Fibroblast of pulmonary artery (primary cell): Measurements from ENCODE around the gene NUCB1.
"Not testable (repeated sequence)": the region's sequence is repeated elsewhere in the genome, so short reads cannot be mapped to it uniquely, and the experiment has no call there.

Experiments used
- DNase-seq: peaks from one replicate; pipeline ENCODE4 v3.0.0-alpha.2; 2010; ENCODE audit warnings: low read depth
- H3K4me3 ChIP-seq: replicated peaks from 2 replicates; pipeline ENCODE4 v1.5.1; 2011; ENCODE audit warnings: low read depth, mild to moderate bottlenecking, control low read depth, low read length, moderate library complexity
- TF ChIP-seq, protein P1 (sequence below): IDR thresholded peaks from 2 replicates; pipeline ENCODE4 v1.5.1; 2011; ENCODE audit warnings: mild to moderate bottlenecking, control low read depth, low read length, inconsistent platforms; ENCODE audit errors: missing control alignments

Gene NUCB1

DNA sequence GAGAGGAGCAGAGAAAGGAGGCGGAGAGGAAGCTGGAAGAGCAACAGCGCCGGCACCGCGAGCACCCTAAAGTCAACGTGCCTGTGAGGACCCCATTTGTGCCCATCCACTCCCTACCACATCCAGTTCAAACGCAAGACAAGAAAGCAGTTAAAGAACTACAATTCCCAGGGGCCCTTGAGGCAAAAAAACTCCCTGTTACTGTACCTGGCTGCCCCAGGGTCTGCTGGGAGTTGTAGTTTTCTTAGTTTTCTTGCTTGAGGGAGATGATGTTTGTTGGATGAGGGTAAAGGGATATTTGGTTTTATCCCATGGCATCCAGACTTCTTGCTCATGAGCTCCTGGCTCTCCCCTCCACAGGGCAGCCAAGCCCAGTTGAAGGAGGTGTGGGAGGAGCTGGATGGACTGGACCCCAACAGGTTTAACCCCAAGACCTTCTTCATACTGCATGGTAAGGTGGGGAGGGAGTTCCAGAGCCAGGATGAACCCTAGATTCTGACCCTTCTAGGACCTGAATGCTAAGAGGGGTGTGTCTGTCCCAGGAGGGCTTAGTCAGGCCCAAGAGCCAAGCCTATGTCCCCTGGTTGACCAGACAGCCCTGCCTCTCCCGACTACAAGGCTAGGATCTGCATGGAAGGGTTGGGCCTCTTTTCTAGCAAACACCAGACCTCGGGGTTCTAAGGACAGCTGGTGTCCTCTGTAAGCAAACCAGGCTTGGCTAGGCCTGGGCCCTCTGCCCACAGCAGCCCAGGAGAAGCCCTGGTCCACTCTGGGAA lies 13.2 kb downstream of the NUCB1 start:
- DNase-seq, result no peak
- no peak overlapping the region for H3K4me3 ChIP-seq
- TF ChIP-seq, protein P1, sequence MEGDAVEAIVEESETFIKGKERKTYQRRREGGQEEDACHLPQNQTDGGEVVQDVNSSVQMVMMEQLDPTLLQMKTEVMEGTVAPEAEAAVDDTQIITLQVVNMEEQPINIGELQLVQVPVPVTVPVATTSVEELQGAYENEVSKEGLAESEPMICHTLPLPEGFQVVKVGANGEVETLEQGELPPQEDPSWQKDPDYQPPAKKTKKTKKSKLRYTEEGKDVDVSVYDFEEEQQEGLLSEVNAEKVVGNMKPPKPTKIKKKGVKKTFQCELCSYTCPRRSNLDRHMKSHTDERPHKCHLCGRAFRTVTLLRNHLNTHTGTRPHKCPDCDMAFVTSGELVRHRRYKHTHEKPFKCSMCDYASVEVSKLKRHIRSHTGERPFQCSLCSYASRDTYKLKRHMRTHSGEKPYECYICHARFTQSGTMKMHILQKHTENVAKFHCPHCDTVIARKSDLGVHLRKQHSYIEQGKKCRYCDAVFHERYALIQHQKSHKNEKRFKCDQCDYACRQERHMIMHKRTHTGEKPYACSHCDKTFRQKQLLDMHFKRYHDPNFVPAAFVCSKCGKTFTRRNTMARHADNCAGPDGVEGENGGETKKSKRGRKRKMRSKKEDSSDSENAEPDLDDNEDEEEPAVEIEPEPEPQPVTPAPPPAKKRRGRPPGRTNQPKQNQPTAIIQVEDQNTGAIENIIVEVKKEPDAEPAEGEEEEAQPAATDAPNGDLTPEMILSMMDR, result no peak

DNA sequence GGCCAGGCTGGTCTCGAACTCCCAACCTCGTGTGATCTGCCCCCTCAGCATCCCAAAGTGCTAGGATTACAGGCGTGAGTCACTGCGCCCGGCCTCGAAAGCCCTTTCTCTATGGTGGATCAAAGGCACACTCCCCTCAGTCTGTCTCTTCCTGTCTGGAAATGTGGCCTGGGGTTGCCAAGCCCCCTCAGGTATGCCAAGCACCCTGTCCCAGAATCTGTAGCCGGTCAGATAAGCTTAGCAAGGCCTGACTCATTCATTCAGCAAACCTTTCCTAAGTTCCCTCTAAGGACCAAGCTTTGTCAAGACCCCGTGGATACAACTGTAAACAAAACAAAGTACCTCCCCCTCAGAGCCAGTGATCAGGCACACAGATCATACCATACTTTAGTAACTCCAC lies 14.1 kb downstream of the NUCB1 start:
- DNase-seq, result no peak
- H3K4me3 ChIP-seq, result no peak overlapping the region
- TF ChIP-seq, protein P1, result no peak

DNA sequence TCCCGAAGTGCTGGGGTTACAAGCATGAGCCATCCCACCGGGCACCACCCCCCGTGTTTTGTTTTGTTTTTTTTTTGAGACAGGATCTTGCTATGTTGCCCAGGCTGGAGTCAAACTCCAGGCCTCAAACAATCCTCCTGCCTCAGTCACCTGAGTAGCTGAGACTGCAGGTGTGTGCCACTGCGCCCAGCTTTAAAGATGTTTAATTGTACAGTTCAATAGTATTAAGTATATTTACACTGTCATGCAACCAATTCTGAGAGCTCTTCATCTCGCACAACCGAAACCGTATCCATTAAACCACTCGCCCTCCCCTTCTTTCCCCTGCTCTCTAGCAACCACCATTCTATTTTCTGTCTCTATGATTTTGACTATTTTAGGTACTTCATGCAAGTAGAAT lies 15.6 kb downstream of the NUCB1 start:
- TF ChIP-seq, protein P1, result no peak
- DNase-seq, result no peak
- H3K4me3 ChIP-seq, result no peak overlapping the region

DNA sequence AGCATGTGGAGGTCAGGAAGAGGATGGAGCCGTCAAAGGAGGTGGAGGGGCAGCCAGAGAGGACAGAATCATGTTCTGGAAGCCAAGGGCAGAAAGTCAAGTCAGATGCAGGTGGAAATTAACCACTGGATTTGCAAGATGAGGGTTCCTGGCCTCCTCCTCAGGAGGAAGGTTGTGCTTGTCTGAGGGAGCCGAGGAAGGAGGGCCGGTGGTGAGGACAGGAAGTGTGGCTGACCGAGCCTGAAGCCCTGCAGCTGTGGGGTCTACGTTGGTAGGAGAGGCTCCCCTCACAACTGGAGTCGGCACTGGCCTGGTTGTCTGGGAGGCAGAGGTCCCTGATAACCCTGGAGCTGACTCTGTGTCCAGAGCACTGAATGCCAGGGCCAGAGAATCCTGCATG lies 18.0 kb downstream of the NUCB1 start:
- TF ChIP-seq, protein P1, result no peak
- no peak for DNase-seq
- H3K4me3 ChIP-seq, result no peak overlapping the region

DNA sequence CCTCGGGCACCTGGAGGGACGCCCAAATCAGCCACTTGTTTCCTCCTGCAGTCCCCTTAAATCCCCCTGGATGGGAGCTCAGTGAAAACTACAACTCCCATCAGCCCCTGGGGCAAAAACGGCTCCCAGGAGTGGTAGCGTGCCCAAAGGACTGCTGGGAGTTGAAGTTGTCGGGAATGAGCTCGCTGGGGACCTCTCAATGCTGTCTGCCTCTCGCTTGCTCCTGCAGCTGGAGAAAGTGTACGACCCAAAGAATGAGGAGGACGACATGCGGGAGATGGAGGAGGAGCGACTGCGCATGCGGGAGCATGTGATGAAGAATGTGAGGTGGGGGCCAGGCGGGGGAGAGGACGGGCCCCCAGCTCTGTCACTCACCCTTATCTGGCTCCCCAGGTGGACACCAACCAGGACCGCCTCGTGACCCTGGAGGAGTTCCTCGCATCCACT lies 18.7 kb downstream of the NUCB1 start:
- H3K4me3 ChIP-seq, result no peak overlapping the region
- peak; percentile 16 for DNase-seq

DNA sequence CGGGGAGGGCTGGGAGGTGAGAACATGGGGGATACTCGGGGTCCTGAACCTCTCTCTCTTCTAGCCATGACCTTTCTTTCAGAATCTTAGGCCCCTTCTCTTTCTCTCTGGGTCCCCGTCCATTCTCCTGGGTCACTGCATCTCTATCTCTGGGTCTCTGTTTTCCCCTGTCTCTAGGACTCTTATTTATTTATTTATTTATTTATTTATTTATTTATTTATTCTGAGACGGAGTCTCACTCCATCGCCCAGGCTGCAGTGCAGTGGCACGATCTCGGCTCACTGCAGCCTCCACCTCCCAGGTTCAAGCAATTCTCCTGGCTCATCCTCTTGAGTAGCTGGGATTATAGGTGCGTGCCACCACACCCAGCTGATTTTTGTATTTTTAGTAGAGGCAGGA lies 19.2 kb downstream of the NUCB1 start:
- H3K4me3 ChIP-seq, DNase-seq: not testable (repeated sequence)

More for the DNA sequence above, 18.7 kb downstream of the NUCB1 start:
- TF ChIP-seq, protein P1, result no peak

DNA sequence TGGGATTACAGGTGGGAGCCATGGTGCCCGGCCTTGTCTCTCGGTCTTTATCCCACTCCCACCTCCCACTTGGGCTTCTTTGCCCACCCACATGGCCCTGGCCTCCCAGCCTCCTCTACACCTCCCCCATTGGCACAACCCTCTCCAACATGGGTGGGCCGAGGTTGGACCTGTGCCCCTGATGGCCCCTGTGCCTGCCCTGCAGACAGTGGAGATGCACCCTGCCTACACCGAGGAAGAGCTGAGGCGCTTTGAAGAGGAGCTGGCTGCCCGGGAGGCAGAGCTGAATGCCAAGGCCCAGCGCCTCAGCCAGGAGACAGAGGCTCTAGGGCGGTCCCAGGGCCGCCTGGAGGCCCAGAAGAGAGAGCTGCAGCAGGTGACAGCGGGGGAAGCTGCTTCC lies 20.8 kb downstream of the NUCB1 start:
- no peak for DNase-seq
- TF ChIP-seq, protein P1, result no peak
- H3K4me3 ChIP-seq, result no peak overlapping the region
